SK-N-SH (cell line): ENCODE measurements around the gene ZNF74. TPM values are rescaled to one million over a fixed set of nuclear protein-coding genes. Genes with fewer than 3 reads are reported as not detected.

Experiments used
- CTCF ChIA-PET: fragments of 300-600, 350-600 bp; formaldehyde crosslinking; extraction: SDS; loops from one replicate; lab custom pipeline; 2021; lab: Yijun Ruan, JAX
- POLR2A ChIA-PET: fragments of 350-600 bp; sonication (Branson Sonifier 250); formaldehyde crosslinking; extraction: SDS; loops from one replicate; lab custom pipeline; 2020; ENCODE audit warnings: antibody characterized with exemption, inconsistent platforms; lab: Yijun Ruan, JAX
- DNase-seq: peaks from one replicate; pipeline ENCODE4 v3.0.0; 2012
- H2AFZ ChIP-seq: fragments of 200-600 bp; sonication (generic); 2 replicates; pipeline ENCODE4 v1.8.1; 2016; ENCODE audit warnings: antibody characterized with exemption, mild to moderate bottlenecking, low read depth
- H3F3A ChIP-seq: fragments of 200-600 bp; sonication (generic); replicated peaks from 2 replicates; pipeline ENCODE3; 2016; ENCODE audit warnings: antibody characterized with exemption, mild to moderate bottlenecking; ENCODE audit not compliant: insufficient read depth
- H3K27ac ChIP-seq, 2 experiments: fragments of 200-500 bp in 1 of 2; fragments of 200-600 bp in 1 of 2; sonication (Bioruptor generic) in 1 of 2; sonication (generic), shearing (Covaris generic) in 1 of 2; 2 replicates each; pipeline versions ENCODE4 v1.5.1 to v1.6.1; 2014 to 2016; ENCODE audit warnings: low read depth in 2 of 2, inconsistent platforms in 1 of 2, low read length in 1 of 2, mild to moderate bottlenecking in 1 of 2, mixed read lengths in 1 of 2
- H3K27me3 ChIP-seq: fragments of 200-600 bp; sonication (generic), shearing (Covaris generic); 2 replicates; pipeline ENCODE4 v1.6.1; 2016; ENCODE audit warnings: mixed run types; ENCODE audit not compliant: insufficient read depth
- H3K36me3 ChIP-seq, 2 experiments: fragments of 200-500 bp in 1 of 2; fragments of 200-600 bp in 1 of 2; sonication (Bioruptor generic) in 1 of 2; sonication (generic) in 1 of 2; replicated peaks in 1 of 2; 2 replicates each; pipeline versions ENCODE3 to v1.5.1; 2014 to 2016; ENCODE audit warnings: low read length in 1 of 2, mild to moderate bottlenecking in 1 of 2; ENCODE audit not compliant: insufficient read depth in 2 of 2, control insufficient read depth in 1 of 2
- H3K4me1 ChIP-seq, 2 experiments: fragments of 200-500 bp in 1 of 2; fragments of 200-600 bp in 1 of 2; sonication (Bioruptor generic) in 1 of 2; sonication (generic), shearing (Covaris generic) in 1 of 2; 2 replicates each; pipeline versions ENCODE4 v1.5.1 to v1.6.1; 2014 to 2016; ENCODE audit warnings: low read depth in 1 of 2, low read length in 1 of 2, mixed run types in 1 of 2; ENCODE audit not compliant: insufficient read depth in 2 of 2, control insufficient read depth in 1 of 2
- H3K4me2 ChIP-seq: fragments of 200-600 bp; sonication (generic), shearing (Covaris generic); 2 replicates; pipeline ENCODE4 v1.6.1; 2017; ENCODE audit warnings: mixed run types
- H3K4me3 ChIP-seq, 2 experiments: fragments of 200-500 bp in 1 of 2; fragments of 200-600 bp in 1 of 2; sonication (Bioruptor generic) in 1 of 2; sonication (generic), shearing (Covaris generic) in 1 of 2; 2 replicates each; pipeline versions ENCODE4 v1.5.1 to v1.8.1; 2014 to 2016; ENCODE audit warnings: low read depth in 2 of 2, inconsistent platforms in 1 of 2, low read length in 1 of 2, mild to moderate bottlenecking in 1 of 2, mixed read lengths in 1 of 2, moderate library complexity in 1 of 2
- H3K79me2 ChIP-seq: fragments of 200-600 bp; sonication (generic); 2 replicates; pipeline ENCODE4 v1.8.1; 2017; ENCODE audit warnings: mild to moderate bottlenecking; ENCODE audit not compliant: insufficient read depth
- H3K9ac ChIP-seq: fragments of 200-600 bp; sonication (generic); 2 replicates; pipeline ENCODE4 v1.6.1; 2017; ENCODE audit warnings: mixed run types
- H3K9me2 ChIP-seq: fragments of 200-600 bp; sonication (generic); 2 replicates; pipeline ENCODE4 v1.6.1; 2017; ENCODE audit warnings: mixed run types
- H3K9me3 ChIP-seq: fragments of 200-600 bp; sonication (generic); 2 replicates; pipeline ENCODE4 v1.6.1; 2017; ENCODE audit warnings: mixed run types, mild to moderate bottlenecking, moderate library complexity
- H4K20me1 ChIP-seq: fragments of 200-600 bp; sonication (generic); 2 replicates; pipeline ENCODE4 v1.6.1; 2017; ENCODE audit warnings: mild to moderate bottlenecking, mixed run types; ENCODE audit not compliant: insufficient read depth
- CHD2 ChIP-seq: fragments of 150-350 bp; IDR thresholded peaks from 2 replicates; pipeline ENCODE4 v1.6.1; 2018; ENCODE audit warnings: low read length; ENCODE audit not compliant: partially characterized antibody
- ELF1 ChIP-seq: IDR thresholded peaks from 2 replicates; pipeline ENCODE4 v1.4.0; 2012
- EZH2phosphoT487 ChIP-seq: fragments of 200-600 bp; sonication (generic); IDR thresholded peaks from 2 replicates; pipeline ENCODE4 v1.6.1; 2017; ENCODE audit warnings: low read depth, mixed run types, mild to moderate bottlenecking, antibody characterized with exemption, moderate library complexity, borderline replicate concordance
- FOXJ3 ChIP-seq: sonication (generic); formaldehyde crosslinking; IDR thresholded peaks from 2 replicates; pipeline ENCODE4 v1.5.1; 2020; ENCODE audit warnings: mild to moderate bottlenecking, missing genetic modification reagents
- FOXM1 ChIP-seq: IDR thresholded peaks from 2 replicates; pipeline ENCODE4 v1.4.0; 2012; ENCODE audit warnings: low read depth, mild to moderate bottlenecking
- GATA2 ChIP-seq: sonication (generic); formaldehyde crosslinking; IDR thresholded peaks from 2 replicates; pipeline ENCODE4 v1.5.0; 2020; ENCODE audit warnings: mild to moderate bottlenecking, missing genetic modification reagents
- MXI1 ChIP-seq: IDR thresholded peaks from 2 replicates; pipeline ENCODE4 v1.6.1; 2012; ENCODE audit warnings: mild to moderate bottlenecking, low read depth, low read length, improper control_type of control experiment
- NFIC ChIP-seq: IDR thresholded peaks from 2 replicates; pipeline ENCODE4 v1.4.0; 2012; ENCODE audit warnings: borderline replicate concordance
- NRF1 ChIP-seq: IDR thresholded peaks from 2 replicates; pipeline ENCODE4 v1.6.1; 2012; ENCODE audit warnings: low read depth, mild to moderate bottlenecking, low read length
- RXRA ChIP-seq: IDR thresholded peaks from 2 replicates; pipeline ENCODE4 v1.4.0; 2012; ENCODE audit warnings: low read depth, mild to moderate bottlenecking, borderline replicate concordance
- TCF12 ChIP-seq: IDR thresholded peaks from 2 replicates; pipeline ENCODE4 v1.4.0; 2012
- WGBS: methylation state at CpG from one replicate; pipeline ENCODE4 v1.1.6; 2017; ENCODE audit warnings: low lambda C conversion rate; 5-methylcytosine and 5-hydroxymethylcytosine counted together
- polyA plus RNA-seq, 3 experiments: library from polyadenylated mRNA; depleted of rRNA; stranded (reverse); fragments of >200 nt; gene quantifications; 2 replicates each; pipeline ENCODE4 v1.2.3, GENCODE V29; 2012
- TF ChIP-seq, protein P1 (sequence below): fragments of 150-350 bp; IDR thresholded peaks from 2 replicates; pipeline ENCODE4 v1.6.1; 2016; ENCODE audit warnings: mild to moderate bottlenecking, low read depth, low read length
- TF ChIP-seq, protein P2 (sequence below): fragments of 150-350 bp; IDR thresholded peaks from 2 replicates; pipeline ENCODE4 v1.6.1; 2017; ENCODE audit warnings: antibody characterized with exemption, low read length, low read depth, borderline replicate concordance
- TF ChIP-seq, protein P3 (sequence below): fragments of 200-600 bp; sonication (generic); IDR thresholded peaks from 2 replicates; pipeline ENCODE4 v1.6.1; 2017; ENCODE audit warnings: antibody characterized with exemption, mild to moderate bottlenecking, moderate library complexity
- TF ChIP-seq, protein P4 (sequence below): IDR thresholded peaks from 2 replicates; pipeline ENCODE4 v1.6.1; 2012; ENCODE audit warnings: mild to moderate bottlenecking, low read depth, low read length, moderate library complexity
- TF ChIP-seq, protein P5 (sequence below): IDR thresholded peaks from 2 replicates; pipeline ENCODE4 v1.4.0; 2012; ENCODE audit warnings: low read depth, borderline replicate concordance
- TF ChIP-seq, protein P6 (sequence below): IDR thresholded peaks from 2 replicates; pipeline ENCODE4; 2012

The ZNF74 gene
- polyA plus RNA-seq, 1 of the 3 experiments (the other 2 are of a cell fraction) = 8.0 TPM

DNA sequence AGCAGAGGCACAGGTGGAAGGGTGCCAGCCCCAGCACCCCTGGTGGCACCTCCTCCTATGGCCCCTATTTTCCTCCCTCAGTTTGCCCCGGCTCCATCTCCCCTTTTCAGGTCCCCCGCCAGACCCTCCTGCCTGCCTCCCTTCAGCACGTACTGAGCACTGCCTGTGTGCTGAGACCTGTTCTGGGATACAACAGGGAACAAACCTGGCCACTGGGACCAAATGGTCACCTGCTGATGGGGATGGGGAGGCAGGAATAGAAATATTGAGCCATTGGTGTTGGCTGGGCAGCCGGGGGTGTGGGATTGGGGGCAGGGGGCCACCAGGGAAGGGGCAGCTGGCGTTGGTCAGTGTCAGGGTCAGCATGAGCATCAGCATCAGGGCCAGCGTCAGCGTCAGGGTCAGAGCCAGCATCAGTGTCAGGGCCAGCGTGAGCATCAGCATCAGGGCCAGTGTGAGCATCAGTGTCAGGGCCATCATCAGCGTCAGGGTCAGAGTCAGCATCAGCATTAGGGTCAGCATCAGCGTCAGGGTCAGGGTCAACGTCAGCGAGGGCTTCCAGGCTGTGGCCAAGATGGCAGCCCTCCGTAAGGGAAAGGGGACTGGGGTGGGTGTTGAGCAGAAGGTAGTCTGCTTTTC, 7.5 kb downstream of the ZNF74 start:
- no peaks in the 10 kb centered on the region for H3F3A ChIP-seq
- no peaks in the 10 kb centered on the region for H3K4me1 ChIP-seq
- no peaks in the 10 kb centered on the region for H3K9me3 ChIP-seq
- no peak for TF ChIP-seq CHD2
- no peak for TF ChIP-seq NFIC
- no peak for TF ChIP-seq FOXM1
- no peak for TF ChIP-seq ELF1
- TF ChIP-seq RXRA = no peak
- no peak for TF ChIP-seq GATA2 (CRISPR knock-in tag)
- no peak for TF ChIP-seq MXI1
- TF ChIP-seq, protein P1, sequence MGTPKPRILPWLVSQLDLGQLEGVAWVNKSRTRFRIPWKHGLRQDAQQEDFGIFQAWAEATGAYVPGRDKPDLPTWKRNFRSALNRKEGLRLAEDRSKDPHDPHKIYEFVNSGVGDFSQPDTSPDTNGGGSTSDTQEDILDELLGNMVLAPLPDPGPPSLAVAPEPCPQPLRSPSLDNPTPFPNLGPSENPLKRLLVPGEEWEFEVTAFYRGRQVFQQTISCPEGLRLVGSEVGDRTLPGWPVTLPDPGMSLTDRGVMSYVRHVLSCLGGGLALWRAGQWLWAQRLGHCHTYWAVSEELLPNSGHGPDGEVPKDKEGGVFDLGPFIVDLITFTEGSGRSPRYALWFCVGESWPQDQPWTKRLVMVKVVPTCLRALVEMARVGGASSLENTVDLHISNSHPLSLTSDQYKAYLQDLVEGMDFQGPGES = no peak
- TF ChIP-seq NRF1 = no peak
- TF ChIP-seq, protein P2, sequence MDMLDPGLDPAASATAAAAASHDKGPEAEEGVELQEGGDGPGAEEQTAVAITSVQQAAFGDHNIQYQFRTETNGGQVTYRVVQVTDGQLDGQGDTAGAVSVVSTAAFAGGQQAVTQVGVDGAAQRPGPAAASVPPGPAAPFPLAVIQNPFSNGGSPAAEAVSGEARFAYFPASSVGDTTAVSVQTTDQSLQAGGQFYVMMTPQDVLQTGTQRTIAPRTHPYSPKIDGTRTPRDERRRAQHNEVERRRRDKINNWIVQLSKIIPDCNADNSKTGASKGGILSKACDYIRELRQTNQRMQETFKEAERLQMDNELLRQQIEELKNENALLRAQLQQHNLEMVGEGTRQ = no peak
- no peak for TF ChIP-seq TCF12
- TF ChIP-seq, protein P3, sequence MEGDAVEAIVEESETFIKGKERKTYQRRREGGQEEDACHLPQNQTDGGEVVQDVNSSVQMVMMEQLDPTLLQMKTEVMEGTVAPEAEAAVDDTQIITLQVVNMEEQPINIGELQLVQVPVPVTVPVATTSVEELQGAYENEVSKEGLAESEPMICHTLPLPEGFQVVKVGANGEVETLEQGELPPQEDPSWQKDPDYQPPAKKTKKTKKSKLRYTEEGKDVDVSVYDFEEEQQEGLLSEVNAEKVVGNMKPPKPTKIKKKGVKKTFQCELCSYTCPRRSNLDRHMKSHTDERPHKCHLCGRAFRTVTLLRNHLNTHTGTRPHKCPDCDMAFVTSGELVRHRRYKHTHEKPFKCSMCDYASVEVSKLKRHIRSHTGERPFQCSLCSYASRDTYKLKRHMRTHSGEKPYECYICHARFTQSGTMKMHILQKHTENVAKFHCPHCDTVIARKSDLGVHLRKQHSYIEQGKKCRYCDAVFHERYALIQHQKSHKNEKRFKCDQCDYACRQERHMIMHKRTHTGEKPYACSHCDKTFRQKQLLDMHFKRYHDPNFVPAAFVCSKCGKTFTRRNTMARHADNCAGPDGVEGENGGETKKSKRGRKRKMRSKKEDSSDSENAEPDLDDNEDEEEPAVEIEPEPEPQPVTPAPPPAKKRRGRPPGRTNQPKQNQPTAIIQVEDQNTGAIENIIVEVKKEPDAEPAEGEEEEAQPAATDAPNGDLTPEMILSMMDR = no peak
- TF ChIP-seq, protein P4, sequence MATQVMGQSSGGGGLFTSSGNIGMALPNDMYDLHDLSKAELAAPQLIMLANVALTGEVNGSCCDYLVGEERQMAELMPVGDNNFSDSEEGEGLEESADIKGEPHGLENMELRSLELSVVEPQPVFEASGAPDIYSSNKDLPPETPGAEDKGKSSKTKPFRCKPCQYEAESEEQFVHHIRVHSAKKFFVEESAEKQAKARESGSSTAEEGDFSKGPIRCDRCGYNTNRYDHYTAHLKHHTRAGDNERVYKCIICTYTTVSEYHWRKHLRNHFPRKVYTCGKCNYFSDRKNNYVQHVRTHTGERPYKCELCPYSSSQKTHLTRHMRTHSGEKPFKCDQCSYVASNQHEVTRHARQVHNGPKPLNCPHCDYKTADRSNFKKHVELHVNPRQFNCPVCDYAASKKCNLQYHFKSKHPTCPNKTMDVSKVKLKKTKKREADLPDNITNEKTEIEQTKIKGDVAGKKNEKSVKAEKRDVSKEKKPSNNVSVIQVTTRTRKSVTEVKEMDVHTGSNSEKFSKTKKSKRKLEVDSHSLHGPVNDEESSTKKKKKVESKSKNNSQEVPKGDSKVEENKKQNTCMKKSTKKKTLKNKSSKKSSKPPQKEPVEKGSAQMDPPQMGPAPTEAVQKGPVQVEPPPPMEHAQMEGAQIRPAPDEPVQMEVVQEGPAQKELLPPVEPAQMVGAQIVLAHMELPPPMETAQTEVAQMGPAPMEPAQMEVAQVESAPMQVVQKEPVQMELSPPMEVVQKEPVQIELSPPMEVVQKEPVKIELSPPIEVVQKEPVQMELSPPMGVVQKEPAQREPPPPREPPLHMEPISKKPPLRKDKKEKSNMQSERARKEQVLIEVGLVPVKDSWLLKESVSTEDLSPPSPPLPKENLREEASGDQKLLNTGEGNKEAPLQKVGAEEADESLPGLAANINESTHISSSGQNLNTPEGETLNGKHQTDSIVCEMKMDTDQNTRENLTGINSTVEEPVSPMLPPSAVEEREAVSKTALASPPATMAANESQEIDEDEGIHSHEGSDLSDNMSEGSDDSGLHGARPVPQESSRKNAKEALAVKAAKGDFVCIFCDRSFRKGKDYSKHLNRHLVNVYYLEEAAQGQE = no peak
- TF ChIP-seq EZH2phosphoT487 = no peak
- TF ChIP-seq, protein P5, sequence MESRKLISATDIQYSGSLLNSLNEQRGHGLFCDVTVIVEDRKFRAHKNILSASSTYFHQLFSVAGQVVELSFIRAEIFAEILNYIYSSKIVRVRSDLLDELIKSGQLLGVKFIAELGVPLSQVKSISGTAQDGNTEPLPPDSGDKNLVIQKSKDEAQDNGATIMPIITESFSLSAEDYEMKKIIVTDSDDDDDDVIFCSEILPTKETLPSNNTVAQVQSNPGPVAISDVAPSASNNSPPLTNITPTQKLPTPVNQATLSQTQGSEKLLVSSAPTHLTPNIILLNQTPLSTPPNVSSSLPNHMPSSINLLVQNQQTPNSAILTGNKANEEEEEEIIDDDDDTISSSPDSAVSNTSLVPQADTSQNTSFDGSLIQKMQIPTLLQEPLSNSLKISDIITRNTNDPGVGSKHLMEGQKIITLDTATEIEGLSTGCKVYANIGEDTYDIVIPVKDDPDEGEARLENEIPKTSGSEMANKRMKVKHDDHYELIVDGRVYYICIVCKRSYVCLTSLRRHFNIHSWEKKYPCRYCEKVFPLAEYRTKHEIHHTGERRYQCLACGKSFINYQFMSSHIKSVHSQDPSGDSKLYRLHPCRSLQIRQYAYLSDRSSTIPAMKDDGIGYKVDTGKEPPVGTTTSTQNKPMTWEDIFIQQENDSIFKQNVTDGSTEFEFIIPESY = no peak
- TF ChIP-seq FOXJ3 = no peak
- TF ChIP-seq, protein P6, sequence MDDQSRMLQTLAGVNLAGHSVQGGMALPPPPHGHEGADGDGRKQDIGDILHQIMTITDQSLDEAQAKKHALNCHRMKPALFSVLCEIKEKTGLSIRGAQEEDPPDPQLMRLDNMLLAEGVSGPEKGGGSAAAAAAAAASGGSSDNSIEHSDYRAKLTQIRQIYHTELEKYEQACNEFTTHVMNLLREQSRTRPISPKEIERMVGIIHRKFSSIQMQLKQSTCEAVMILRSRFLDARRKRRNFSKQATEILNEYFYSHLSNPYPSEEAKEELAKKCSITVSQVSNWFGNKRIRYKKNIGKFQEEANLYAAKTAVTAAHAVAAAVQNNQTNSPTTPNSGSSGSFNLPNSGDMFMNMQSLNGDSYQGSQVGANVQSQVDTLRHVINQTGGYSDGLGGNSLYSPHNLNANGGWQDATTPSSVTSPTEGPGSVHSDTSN = no peak
- no peaks in the 10 kb centered on the region for H3K27me3 ChIP-seq
- DNase-seq = no peak
- H3K27ac ChIP-seq = no peak overlapping the region
- H3K79me2 ChIP-seq = peaks cover 27% of the 10 kb centered on the region
- POLR2A ChIA-PET = no interaction called here
- CTCF ChIA-PET = no interaction called here
- peaks cover 0 to 36% of the 10 kb centered on the region in 2 experiments for H3K36me3 ChIP-seq
- no peaks in the 10 kb centered on the region; the same call in 1 of the 2 replicates for H4K20me1 ChIP-seq
- no peaks in the 10 kb centered on the region for H3K9me2 ChIP-seq
- no peak overlapping the region for H3K4me3 ChIP-seq
- no peak overlapping the region for H3K4me2 ChIP-seq
- H2AFZ ChIP-seq = no peak overlapping the region
- WGBS = 97% methylated on average over 4 of the region's 13 CpGs
- H3K9ac ChIP-seq = no peak overlapping the region
